Neural progenitor cell (in vitro differentiated cells): Measurements from ENCODE around the gene METTL3. TPM values are rescaled to one million over a fixed set of nuclear protein-coding genes. Genes with fewer than 3 reads are reported as not detected.

ENCODE experiments used
- DNase-seq: peaks from one replicate; pipeline ENCODE4 v3.0.0-alpha.2; 2016; ENCODE audit warnings: low spot score
- H2AFZ ChIP-seq: fragments of 200-600 bp; sonication (generic); replicated peaks from 2 replicates; pipeline ENCODE4 v1.6.1; 2016; ENCODE audit warnings: antibody characterized with exemption
- H3F3A ChIP-seq: fragments of 200-600 bp; sonication (generic); 2 replicates; pipeline ENCODE4 v1.6.1; 2016; ENCODE audit warnings: antibody characterized with exemption, low read depth
- H3K27ac ChIP-seq: fragments of 200-600 bp; sonication (generic); 2 replicates; pipeline ENCODE4 v1.5.1; 2016; ENCODE audit warnings: mild to moderate bottlenecking
- H3K27me3 ChIP-seq: fragments of 200-600 bp; sonication (generic); 2 replicates; pipeline ENCODE4 v1.6.1; 2016; ENCODE audit warnings: mild to moderate bottlenecking, moderate library complexity
- H3K36me3 ChIP-seq: fragments of 200-600 bp; sonication (generic); 2 replicates; pipeline ENCODE4 v1.5.1; 2016
- H3K4me1 ChIP-seq: fragments of 200-600 bp; sonication (generic); 2 replicates; pipeline ENCODE4 v1.6.1; 2016; ENCODE audit warnings: mixed run types
- H3K4me2 ChIP-seq: fragments of 200-600 bp; sonication (generic); 2 replicates; pipeline ENCODE4 v1.6.1; 2016
- H3K4me3 ChIP-seq: fragments of 200-600 bp; sonication (generic); 2 replicates; pipeline ENCODE4 v1.5.1; 2016
- H3K79me2 ChIP-seq: fragments of 200-600 bp; sonication (generic); 2 replicates; pipeline ENCODE4 v1.6.1; 2016; ENCODE audit warnings: low read depth
- H3K9ac ChIP-seq: fragments of 200-600 bp; sonication (generic); 2 replicates; pipeline ENCODE4 v1.6.1; 2016
- H3K9me3 ChIP-seq: fragments of 200-600 bp; sonication (generic); 2 replicates; pipeline ENCODE4 v1.5.1; 2016; ENCODE audit warnings: low read depth
- H4K20me1 ChIP-seq: fragments of 200-600 bp; sonication (generic); 2 replicates; pipeline ENCODE4 v1.6.1; 2016; ENCODE audit warnings: low read depth
- H3K27ac Mint-ChIP-seq: 3 replicates; pipeline ENCODE4 v1.8.0; 2021; ENCODE audit warnings: mixed read lengths
- H3K27me3 Mint-ChIP-seq: 2 replicates; pipeline ENCODE4 v1.8.0; 2022; ENCODE audit warnings: low read depth, mild to moderate bottlenecking, inconsistent platforms, moderate library complexity, mixed read lengths; ENCODE audit not compliant: insufficient read depth
- H3K36me3 Mint-ChIP-seq: 3 replicates; pipeline ENCODE4 v1.8.0; 2021; ENCODE audit warnings: mixed read lengths
- H3K4me1 Mint-ChIP-seq: 3 replicates; pipeline ENCODE4 v1.8.0; 2021; ENCODE audit warnings: mixed read lengths
- H3K4me3 Mint-ChIP-seq: 3 replicates; pipeline ENCODE4 v1.8.0; 2021; ENCODE audit warnings: mild to moderate bottlenecking, moderate library complexity, mixed read lengths
- H3K9me3 Mint-ChIP-seq: 3 replicates; pipeline ENCODE4 v1.8.0; 2020; ENCODE audit warnings: mixed read lengths
- EZH2 ChIP-seq: fragments of 200-600 bp; sonication (generic); IDR thresholded peaks from 2 replicates; pipeline ENCODE4 v1.6.1; 2017; ENCODE audit warnings: antibody characterized with exemption, mild to moderate bottlenecking, moderate library complexity
- EZH2phosphoT487 ChIP-seq: fragments of 200-600 bp; sonication (generic); IDR thresholded peaks from 2 replicates; pipeline ENCODE4 v1.6.1; 2017; ENCODE audit warnings: antibody characterized with exemption
- total RNA-seq: library from RNA; depleted of rRNA; stranded (reverse); fragments of >200 nt; gene quantifications from 2 replicates; pipeline ENCODE4 v1.2.3, GENCODE V29; 2015; ENCODE audit warnings: low replicate concordance
- TF ChIP-seq, protein P1 (sequence below): fragments of 200-600 bp; sonication (generic); IDR thresholded peaks from 2 replicates; pipeline ENCODE4 v1.5.1; 2017; ENCODE audit warnings: antibody characterized with exemption, mild to moderate bottlenecking

Gene METTL3
- total RNA-seq, 1 donor from 2014 or later: 99.5 TPM

DNA sequence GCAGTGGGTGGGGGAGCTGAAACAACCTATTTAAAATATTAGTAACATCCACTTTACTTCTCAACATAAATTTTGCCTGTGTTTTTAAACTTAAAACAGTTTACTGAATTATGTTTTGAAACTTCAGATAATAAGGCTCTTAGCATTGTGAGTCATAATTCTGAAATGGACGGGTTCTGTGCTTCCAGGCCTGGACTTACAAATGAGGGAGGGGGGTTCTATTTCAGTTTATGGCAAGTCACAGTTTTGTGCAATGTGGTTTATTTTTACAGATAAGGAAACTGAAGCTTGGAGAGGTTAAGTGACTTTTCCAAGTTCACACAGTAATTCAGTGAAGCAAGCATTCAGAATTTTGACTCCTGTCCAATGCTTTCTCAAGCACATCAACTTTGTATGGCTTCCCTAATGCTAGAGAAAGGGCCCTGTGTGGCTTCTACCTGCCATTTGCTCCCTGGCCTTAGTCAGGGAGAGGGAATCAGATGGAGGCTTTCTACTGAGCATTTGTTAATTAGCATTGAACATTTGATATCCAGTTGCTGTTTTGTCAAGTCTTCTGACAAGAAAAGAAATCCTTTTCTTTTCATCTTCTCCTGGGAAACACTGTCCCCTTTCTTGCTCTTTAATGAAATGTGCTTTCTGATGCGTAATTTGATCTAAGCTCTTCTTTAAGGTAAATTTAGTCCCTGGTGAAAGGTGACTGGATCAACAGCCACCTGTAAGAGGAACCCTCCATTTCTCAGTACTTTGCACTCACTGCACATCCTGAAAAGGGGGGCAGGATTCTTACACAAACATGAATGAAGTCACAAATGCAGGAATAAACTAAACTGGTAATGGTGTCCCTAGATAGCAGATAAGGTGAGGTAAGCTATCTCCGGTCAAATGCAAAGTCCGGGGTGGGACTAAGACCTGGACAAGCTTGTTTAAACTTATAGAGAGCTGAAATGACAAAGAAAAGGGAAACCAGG lies 17.5 kb upstream of the METTL3 start:
- Mint-ChIP-seq H3K4me1 (peaks cover 68% of the 10 kb centered on the region), H3K36me3 (peaks cover 26% of the 10 kb centered on the region), H3K27me3 (peaks cover 15% of the 10 kb centered on the region), H3K27ac (peak overlapping the region; percentile 99), H3K4me3 (peak overlapping the region; percentile 63), H3K9me3 (peaks cover 2% of the 10 kb centered on the region)
- Histone ChIP-seq H3K79me2 (peaks cover 90% of the 10 kb centered on the region), H4K20me1 (peaks cover 89% of the 10 kb centered on the region), H3K9ac (no peak overlapping the region), H3K27me3 (no peaks in the 10 kb centered on the region), H3K4me2 (peak overlapping the region; percentile 92), H3K9me3 (no peaks in the 10 kb centered on the region), H2AFZ (no peak overlapping the region), H3K4me3 (peak overlapping the region; percentile 74), H3K36me3 (peaks cover 11% of the 10 kb centered on the region), H3K27ac (peak overlapping the region; percentile 100), H3K4me1 (peaks cover 74% of the 10 kb centered on the region), H3F3A (peaks cover 75% of the 10 kb centered on the region)
- TF ChIP-seq, protein P1, sequence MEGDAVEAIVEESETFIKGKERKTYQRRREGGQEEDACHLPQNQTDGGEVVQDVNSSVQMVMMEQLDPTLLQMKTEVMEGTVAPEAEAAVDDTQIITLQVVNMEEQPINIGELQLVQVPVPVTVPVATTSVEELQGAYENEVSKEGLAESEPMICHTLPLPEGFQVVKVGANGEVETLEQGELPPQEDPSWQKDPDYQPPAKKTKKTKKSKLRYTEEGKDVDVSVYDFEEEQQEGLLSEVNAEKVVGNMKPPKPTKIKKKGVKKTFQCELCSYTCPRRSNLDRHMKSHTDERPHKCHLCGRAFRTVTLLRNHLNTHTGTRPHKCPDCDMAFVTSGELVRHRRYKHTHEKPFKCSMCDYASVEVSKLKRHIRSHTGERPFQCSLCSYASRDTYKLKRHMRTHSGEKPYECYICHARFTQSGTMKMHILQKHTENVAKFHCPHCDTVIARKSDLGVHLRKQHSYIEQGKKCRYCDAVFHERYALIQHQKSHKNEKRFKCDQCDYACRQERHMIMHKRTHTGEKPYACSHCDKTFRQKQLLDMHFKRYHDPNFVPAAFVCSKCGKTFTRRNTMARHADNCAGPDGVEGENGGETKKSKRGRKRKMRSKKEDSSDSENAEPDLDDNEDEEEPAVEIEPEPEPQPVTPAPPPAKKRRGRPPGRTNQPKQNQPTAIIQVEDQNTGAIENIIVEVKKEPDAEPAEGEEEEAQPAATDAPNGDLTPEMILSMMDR: no peak
- TF ChIP-seq EZH2: no peak
- no peak for TF ChIP-seq EZH2phosphoT487
- DNase-seq: no peak

DNA sequence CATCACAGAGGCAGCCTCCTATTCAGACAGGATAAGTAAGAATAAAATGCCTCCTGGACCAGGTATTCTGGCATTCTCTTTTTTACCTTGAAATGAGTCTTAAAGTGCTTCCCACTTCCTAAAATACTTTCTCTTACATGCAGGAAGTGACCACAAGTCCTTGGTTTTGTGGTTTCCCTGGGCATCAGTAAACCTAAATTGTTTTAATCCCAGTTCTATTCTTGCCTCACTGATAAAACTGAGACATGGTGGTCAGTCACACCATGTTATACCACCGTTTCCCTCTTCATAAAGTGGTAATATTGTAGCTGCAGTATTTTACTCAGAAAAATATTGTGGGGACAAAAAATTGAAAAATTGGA lies 16.2 kb upstream of the METTL3 start:
- Histone ChIP-seq H3K9me3 (no peaks in the 10 kb centered on the region), H2AFZ (no peak overlapping the region), H3K4me2 (peak overlapping the region; percentile 92), H3K36me3 (peaks cover 18% of the 10 kb centered on the region), H3K9ac (no peak overlapping the region), H3K79me2 (peaks cover 90% of the 10 kb centered on the region), H4K20me1 (peaks cover 89% of the 10 kb centered on the region), H3K27me3 (no peaks in the 10 kb centered on the region), H3K4me1 (peaks cover 74% of the 10 kb centered on the region), H3K27ac (peak overlapping the region; percentile 100), H3K4me3 (peak overlapping the region; percentile 74), H3F3A (peaks cover 79% of the 10 kb centered on the region)
- Mint-ChIP-seq H3K4me1 (peaks cover 73% of the 10 kb centered on the region), H3K36me3 (peaks cover 37% of the 10 kb centered on the region), H3K9me3 (peaks cover 2% of the 10 kb centered on the region), H3K4me3 (peak overlapping the region; percentile 96), H3K27me3 (peaks cover 15% of the 10 kb centered on the region), H3K27ac (peak overlapping the region; percentile 100)
- TF ChIP-seq EZH2 (no peak), EZH2phosphoT487 (no peak)
- TF ChIP-seq, protein P1: no peak
- no peak for DNase-seq

DNA sequence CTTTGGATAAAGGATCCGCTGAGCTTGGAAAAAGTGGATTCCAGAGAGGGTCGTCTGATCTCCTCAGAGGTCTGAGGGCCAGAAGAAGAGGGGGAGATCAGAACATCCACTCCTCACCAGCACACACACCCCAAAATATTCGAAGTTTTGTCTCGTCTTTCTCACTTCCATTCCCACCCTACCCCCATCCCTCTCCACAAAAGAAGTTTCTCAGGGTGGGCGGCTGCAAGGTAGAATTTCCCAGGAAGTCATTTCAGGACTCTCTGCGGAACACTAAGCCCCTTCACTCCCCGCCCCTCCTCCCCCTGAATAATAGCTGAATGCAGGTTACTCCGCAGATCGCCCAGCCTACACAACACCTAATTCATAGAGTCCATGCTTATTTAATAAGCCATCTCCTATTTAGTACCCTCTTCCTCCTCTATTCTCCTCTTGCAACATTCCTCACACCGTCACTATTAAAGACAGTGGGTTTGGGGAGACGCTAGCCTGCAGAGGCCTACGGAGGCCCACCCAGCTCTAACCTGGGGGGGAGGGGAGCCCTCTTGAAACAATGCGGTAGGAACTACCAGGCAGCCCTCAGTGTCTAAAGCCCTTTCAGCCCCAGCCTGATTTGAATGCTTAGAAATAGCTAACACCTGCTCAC lies 15.7 kb upstream of the METTL3 start:
- Histone ChIP-seq H3K9me3 (no peaks in the 10 kb centered on the region), H3F3A (peaks cover 81% of the 10 kb centered on the region), H3K79me2 (peaks cover 90% of the 10 kb centered on the region), H3K4me3 (peak overlapping the region; percentile 74), H3K9ac (peak overlapping the region; percentile 20), H3K27ac (peak overlapping the region; percentile 100), H3K36me3 (peaks cover 19% of the 10 kb centered on the region), H3K27me3 (no peaks in the 10 kb centered on the region), H4K20me1 (peaks cover 89% of the 10 kb centered on the region), H3K4me1 (peaks cover 74% of the 10 kb centered on the region), H2AFZ (no peak overlapping the region), H3K4me2 (peak overlapping the region; percentile 92)
- Mint-ChIP-seq H3K9me3 (peaks cover 3% of the 10 kb centered on the region), H3K4me3 (peak overlapping the region; percentile 96), H3K4me1 (peaks cover 73% of the 10 kb centered on the region), H3K36me3 (peaks cover 39% of the 10 kb centered on the region), H3K27me3 (peaks cover 17% of the 10 kb centered on the region), H3K27ac (peak overlapping the region; percentile 100)
- no peak for TF ChIP-seq EZH2
- DNase-seq: peak; percentile 94
